Stimulated activated CD8-positive, alpha-beta memory T cell treated with anti-CD3 and anti-CD28 coated beads, Interleukin-4, amount 100 ng/mL, for 4 hours (primary cell): ENCODE results near the gene CDIP1.
A peak's percentile ranks its signal among the peaks of the same experiment; 100 is the strongest.

Source experiments
- DNase-seq, 2 donors: peaks; one replicate each; pipeline ENCODE4 v3.0.0-alpha.2; 2020; ENCODE audit warnings: low read depth in 2 of 2, low spot score in 1 of 2

CDIP1 gene

GRCh38 chr16:4494746-4495490, 43.7 kb downstream of the CDIP1 start:
- DNase-seq = no peak

DNA sequence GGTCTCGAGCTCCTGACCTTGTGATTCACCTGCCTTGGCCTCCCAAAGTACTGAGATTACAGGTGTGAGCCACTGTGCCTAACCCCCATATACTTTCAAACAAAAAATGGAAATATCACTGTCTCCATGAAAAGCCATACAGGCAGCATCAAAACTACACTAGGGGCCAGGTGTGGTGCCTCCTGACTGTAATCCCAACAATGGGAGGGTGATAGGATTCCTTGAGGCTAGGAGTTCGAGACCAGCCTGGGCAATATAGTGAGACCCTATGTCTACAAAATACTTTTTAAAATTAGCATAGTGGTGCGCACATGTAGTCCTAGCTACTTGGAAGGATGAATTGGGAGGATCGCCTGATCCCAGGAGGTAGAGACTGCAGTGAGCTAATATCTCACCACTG, 46.7 kb downstream of the CDIP1 start:
- DNase-seq = no peak

DNA sequence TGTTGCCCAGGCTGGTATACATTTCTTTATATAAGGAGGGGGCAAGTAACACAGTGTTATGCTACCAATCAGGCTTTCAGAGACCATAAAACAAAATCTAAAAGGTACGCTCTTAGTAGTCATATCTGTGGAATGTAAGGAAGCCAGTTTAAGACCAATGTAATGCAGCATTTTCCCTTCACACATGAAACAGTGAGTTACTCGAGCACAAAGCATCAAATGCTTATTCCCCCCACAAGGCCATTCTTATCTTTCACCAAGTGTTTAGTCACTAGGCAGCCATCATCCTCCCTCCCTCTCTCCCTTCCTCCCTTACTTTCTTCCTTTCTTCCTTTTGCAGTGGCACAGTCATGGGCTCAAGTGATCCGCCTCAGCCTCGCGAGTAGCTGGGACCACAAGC, 49.5 kb downstream of the CDIP1 start:
- DNase-seq = no peak

GRCh38 chr16:4488499-4488967, 50.0 kb downstream of the CDIP1 start:
- DNase-seq = no peak

DNA sequence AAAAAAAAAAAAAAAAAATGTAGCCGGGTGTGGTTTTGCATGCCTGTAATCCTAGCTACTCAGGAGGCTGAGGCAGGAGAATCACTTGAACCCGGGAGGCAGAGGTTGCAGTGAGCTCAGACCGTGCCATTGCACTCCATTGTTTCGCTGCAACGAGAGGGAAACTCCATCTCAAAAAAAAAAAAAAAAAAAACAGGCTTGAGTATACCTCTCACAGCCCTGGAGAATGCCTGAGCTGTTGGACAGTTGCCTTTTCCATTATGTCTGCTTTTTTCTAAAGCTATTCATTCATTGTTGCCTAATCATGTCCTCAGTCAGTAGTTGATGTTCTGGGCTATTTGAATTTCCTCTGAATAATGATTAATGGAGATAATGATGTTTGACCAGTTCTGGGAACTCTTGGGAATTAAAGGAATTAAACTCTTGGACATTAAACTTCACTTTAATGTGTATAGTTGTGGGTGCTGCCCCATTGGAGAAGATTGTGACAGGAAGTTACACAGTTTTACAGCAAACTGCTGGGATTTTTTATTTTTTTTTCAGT, 50.5 kb downstream of the CDIP1 start:
- DNase-seq = no peak

DNA sequence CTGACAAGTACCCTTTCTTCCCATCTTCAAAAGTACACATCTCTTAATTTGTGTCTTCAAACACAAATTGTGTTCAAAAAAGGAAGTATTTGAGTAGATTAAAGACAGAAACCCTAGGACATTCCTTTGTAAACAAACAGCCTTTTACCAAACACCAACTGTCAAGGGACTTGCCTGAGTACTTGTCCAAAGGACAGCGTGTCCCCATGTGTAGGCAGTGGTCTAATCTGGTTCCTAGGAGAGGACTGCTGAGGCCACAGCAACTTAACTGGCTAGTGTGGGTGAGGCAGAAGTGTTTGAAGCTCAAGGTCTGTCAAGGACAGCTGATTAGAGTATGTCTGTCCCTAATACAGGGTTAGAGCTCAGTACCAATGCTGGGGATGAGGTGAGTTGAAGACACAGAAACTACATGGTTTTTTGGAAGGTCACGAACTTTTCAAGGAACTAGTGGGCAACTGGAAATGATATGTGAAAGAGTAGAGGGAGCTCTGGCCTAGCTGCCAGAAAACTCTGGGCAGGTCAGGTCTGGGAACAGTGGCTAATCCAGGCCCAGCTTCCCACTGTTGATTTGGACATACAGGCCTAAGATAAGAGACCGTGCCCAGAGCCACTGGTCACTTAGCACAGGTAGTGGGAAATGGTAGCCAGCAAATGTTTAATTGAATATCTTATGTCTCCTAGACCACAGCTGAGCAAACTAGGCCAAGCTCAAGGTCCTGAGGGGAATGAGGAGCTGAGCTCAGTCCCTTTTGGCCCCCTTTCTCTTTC, 52.3 kb downstream of the CDIP1 start:
- no peak for DNase-seq

DNA sequence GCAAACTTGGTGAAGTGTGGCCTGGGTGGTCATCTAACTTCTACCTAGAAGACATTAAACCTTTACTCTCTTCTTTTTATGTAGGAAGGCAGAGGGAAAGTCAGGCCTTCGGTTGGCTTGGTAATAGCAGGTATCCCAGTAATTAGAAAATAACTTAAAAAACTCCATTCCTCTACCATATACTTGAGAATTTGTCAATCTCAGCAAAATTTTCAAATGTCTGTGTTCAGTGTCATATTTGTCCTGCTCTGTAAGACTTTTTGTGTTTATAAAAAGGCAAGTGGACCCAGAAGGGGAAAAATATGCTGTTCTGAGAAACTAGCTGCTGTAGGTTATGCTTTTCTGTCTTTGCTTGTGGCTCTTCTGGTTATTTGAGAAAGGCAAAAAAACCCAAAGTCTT, 56.6 kb downstream of the CDIP1 start:
- DNase-seq = no peak

DNA sequence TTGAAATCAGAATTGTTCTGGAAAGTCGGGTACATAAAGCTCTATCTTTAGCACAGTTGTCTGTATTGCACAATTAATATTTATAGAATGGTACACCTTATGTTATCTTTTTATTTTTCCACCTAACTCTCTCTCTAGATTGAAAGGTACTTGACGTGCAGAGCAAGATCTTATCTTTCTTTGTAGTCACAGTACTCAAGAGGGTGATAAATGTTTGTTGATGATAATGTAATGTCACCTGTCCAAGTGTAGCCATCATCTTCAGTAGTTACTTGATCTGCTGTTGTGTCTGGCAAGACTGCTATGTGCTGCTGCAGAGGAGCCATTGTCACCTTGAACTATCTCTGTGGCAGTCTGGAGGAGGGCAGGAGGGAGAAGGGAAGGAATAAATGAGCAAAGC, 57.0 kb downstream of the CDIP1 start:
- DNase-seq = no peak

DNA sequence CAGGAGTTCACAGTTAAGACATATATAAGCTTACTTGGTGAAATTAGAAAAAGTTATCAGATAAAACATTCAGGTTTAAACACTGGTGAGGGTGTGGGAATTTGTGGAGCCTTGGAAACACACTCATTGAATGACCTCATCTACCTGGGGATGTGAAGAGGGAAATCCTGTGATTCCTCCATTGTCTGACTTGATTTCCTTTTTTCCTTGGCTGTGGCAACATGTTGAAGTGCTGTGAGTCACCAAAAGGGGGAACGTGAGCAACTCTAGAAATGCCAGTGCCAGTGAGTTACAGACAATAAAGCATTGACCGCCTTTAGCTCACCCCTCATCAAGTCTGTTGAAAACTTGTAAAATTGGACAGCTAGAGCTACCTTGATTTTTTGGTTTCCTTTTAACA, 60.6 kb downstream of the CDIP1 start:
- no peak for DNase-seq

GRCh38 chr16:4475880-4476788, 62.4 kb downstream of the CDIP1 start, which contains the start of gene HMOX2:
TSS of gene HMOX2 (plus strand) at chr16:4476398. CDS start at chr16:4505525, 29,127 bp downstream.
- DNase-seq = peak; percentile 85 to 86

GRCh38 chr16:4474192-4474961, 64.2 kb downstream of the CDIP1 start, which contains the start of gene NMRAL1:
TSS of gene NMRAL1 (minus strand) at chr16:4474625. CDS start at chr16:4474132, 493 bp downstream.
- peak; percentile 57 to 62 for DNase-seq

DNA sequence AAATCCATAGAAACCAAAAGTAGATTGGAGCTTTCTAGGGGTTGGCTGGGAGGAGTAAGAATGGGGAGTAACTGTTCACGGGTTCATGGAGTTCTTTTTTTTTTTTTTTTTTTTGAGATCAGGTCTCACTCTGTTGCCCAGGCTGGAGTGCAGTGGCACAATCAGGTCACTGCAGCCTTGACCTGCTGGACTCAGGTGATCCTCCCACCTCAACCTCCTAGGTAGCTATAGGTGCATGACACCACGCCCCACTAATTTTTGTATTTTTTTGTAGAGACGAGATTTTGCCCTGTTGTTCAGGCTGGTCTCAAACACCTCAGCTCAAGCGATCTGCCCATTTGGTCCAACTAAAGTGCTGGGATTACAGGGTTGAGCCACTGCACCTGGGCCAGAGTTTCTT, 65.7 kb downstream of the CDIP1 start:
- DNase-seq = no peak

GRCh38 chr16:4471869-4472268, 66.7 kb downstream of the CDIP1 start:
- no peak for DNase-seq

GRCh38 chr16:4468972-4469371, 69.6 kb downstream of the CDIP1 start:
- DNase-seq = no peak

- DNase-seq = no peak
These were observed 70.7 kb downstream of the CDIP1 start for GRCh38 chr16:4467916-4468315.

- peak; percentile 24 to 65 for DNase-seq
These were observed 72.4 kb downstream of the CDIP1 start for GRCh38 chr16:4465977-4466779.

DNA sequence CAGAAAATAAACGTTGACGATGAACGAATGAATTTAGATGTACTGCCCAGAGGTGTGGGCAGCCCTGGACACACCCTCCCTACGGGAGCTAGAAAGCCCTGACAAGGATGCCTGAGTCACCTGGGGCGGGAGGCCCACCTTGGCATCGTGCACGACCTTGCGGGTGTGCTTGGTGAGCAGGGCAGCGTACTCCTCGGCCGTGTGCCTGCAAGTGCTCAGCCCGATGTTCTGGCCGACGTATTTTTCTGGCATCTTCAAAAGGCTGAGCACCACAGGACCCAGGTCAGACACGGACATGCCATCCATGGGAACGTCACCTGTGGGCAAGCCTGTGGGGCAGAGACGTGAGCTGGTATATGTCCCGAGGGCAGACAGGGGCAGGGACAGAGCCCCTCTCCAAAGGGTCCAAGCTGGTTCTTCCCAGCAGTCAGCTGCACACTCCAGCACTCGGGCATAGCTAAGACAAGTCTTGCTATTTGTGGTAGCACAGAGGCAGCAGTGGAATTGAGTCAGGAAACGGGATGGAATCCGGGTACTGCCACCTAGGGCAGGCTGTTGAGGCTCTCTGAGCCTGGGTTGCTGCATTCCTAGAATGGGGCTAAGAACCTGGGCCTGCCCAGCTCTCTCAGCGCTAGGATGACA, 74.9 kb downstream of the CDIP1 start:
- no peak for DNase-seq

DNA sequence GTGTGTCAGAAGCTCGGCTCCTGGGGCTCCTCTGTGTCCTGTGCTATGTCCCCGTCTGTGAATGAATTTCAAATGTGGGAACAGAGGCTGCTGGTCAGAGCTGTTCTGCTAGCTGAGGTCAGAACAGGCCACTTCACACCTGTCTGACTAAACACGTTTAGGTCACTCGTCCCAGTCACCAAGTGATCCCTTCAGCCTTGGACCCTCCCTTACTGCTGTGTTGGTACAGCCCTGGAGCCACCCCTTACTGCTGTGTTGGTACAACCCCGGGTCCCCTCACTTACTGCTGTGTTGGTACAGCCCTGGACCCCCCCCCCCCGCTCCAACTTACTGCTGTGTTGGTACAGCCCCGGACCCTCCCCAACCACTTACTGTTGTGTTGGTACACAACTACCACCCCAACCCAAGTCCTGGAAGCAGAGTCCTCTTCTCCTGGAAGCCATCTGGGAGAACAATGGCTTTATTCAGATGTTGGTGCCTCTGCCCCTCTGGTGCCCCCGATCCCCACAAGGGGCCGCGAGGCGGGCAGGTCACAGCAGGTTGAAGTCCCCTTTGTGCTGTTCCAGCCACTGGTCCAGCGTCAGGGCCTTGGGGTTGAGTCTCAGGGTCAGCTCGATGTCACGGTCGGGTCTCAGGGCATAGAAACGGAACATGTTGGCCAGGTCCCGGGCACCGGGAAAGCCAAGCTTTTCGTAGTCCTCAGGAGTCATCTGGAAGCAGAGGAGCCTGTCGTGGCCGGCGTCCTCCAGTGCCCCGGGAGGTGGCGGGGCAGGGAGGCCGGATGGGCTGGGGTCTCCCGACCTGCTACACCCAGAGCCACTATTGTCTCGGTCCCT, 77.1 kb downstream of the CDIP1 start:
- DNase-seq = no peak
